GM12878 (cell line): ENCODE results near the gene CDC42BPA.

Source experiments
- CBX5 ChIP-seq: sonication (generic); IDR thresholded peaks from 2 replicates; pipeline ENCODE4 v1.6.1; 2016; ENCODE audit warnings: low read depth, moderate library complexity, mild to moderate bottlenecking, inconsistent platforms
- KAT2A ChIP-seq: conservative IDR thresholded peaks from 2 replicates; pipeline ENCODE4 v1.6.1; 2011; ENCODE audit warnings: low read depth, low read length; ENCODE audit not compliant: control insufficient read depth
- TF ChIP-seq, protein P1 (sequence below), 3 experiments: IDR thresholded peaks in 2 of 3; conservative IDR thresholded peaks in 1 of 3; 2 replicates each; pipeline ENCODE4 v1.5.1; 2011; ENCODE audit warnings: low read depth in 3 of 3, low read length in 3 of 3, mild to moderate bottlenecking in 3 of 3, control low read depth in 2 of 3, moderate library complexity in 2 of 3, inconsistent platforms in 1 of 3, mixed read lengths in 1 of 3; ENCODE audit not compliant: control insufficient read depth in 2 of 3, insufficient read depth in 1 of 3; ENCODE audit errors: extremely low read depth in 1 of 3

GRCh38 chr1:227364657-227365056 lies 46.4 kb upstream of the CDC42BPA start:
- TF ChIP-seq, protein P1, sequence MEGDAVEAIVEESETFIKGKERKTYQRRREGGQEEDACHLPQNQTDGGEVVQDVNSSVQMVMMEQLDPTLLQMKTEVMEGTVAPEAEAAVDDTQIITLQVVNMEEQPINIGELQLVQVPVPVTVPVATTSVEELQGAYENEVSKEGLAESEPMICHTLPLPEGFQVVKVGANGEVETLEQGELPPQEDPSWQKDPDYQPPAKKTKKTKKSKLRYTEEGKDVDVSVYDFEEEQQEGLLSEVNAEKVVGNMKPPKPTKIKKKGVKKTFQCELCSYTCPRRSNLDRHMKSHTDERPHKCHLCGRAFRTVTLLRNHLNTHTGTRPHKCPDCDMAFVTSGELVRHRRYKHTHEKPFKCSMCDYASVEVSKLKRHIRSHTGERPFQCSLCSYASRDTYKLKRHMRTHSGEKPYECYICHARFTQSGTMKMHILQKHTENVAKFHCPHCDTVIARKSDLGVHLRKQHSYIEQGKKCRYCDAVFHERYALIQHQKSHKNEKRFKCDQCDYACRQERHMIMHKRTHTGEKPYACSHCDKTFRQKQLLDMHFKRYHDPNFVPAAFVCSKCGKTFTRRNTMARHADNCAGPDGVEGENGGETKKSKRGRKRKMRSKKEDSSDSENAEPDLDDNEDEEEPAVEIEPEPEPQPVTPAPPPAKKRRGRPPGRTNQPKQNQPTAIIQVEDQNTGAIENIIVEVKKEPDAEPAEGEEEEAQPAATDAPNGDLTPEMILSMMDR (IDR thresholded peaks at IDR 0.05 in 2 of 3, conservative IDR thresholded peaks at IDR 0.05 in 1 of 3; ENCODE audit: control insufficient read depth in 2 of 3, extremely low read depth in 1 of 3, insufficient read depth in 1 of 3, low read depth in 3 of 3, low read length in 3 of 3), result no peak
- TF ChIP-seq KAT2A, result no peak
- no peak for TF ChIP-seq CBX5
